ENCODE measurements around the gene CNTN4.

Gene CNTN4

GRCh38 chr3:2603692-2604289 lies 505.1 kb downstream of the CNTN4 start:
- DNase-seq (ENCODE audit: low spot score) = no peak
- in situ Hi-C loops (cut with MboI; ENCODE audit: low sequenced_read_pairs, unreplicated experiment) = no loop called here
- TF ChIP-seq CTCF (IDR thresholded peaks at IDR 0.05; ENCODE audit: borderline replicate concordance, control extremely low read depth, extremely low read depth, insufficient read depth, missing control alignments) = no peak

- no peak for DNase-seq (ENCODE audit: low spot score)
- TF ChIP-seq CTCF (IDR thresholded peaks at IDR 0.05; ENCODE audit: borderline replicate concordance, control extremely low read depth, extremely low read depth, insufficient read depth, missing control alignments) = no peak
- in situ Hi-C loops (cut with MboI; ENCODE audit: low sequenced_read_pairs, unreplicated experiment) = no loop called here
These were observed 515.9 kb downstream of the CNTN4 start for GRCh38 chr3:2614578-2614977.

- TF ChIP-seq CTCF (IDR thresholded peaks at IDR 0.05; ENCODE audit: borderline replicate concordance, control extremely low read depth, extremely low read depth, insufficient read depth, missing control alignments) = no peak
- in situ Hi-C loops (cut with MboI; ENCODE audit: low sequenced_read_pairs, unreplicated experiment) = no loop called here
- DNase-seq (ENCODE audit: low spot score) = no peak
These were observed 516.4 kb downstream of the CNTN4 start for GRCh38 chr3:2615080-2615479.

- in situ Hi-C loops (cut with MboI; ENCODE audit: low sequenced_read_pairs, unreplicated experiment) = no loop called here
- TF ChIP-seq CTCF (IDR thresholded peaks at IDR 0.05; ENCODE audit: borderline replicate concordance, control extremely low read depth, extremely low read depth, insufficient read depth, missing control alignments) = no peak
- no peak for DNase-seq (ENCODE audit: low spot score)
These were observed 524.8 kb downstream of the CNTN4 start for GRCh38 chr3:2623436-2623835.

- no peak for TF ChIP-seq CTCF (IDR thresholded peaks at IDR 0.05; ENCODE audit: borderline replicate concordance, control extremely low read depth, extremely low read depth, insufficient read depth, missing control alignments)
- in situ Hi-C loops (cut with MboI; ENCODE audit: low sequenced_read_pairs, unreplicated experiment) = no loop called here
- DNase-seq (ENCODE audit: low spot score) = no peak
These were observed 529.5 kb downstream of the CNTN4 start for GRCh38 chr3:2628117-2628516.

- in situ Hi-C loops (cut with MboI; ENCODE audit: low sequenced_read_pairs, unreplicated experiment) = no loop called here
- TF ChIP-seq CTCF (IDR thresholded peaks at IDR 0.05; ENCODE audit: borderline replicate concordance, control extremely low read depth, extremely low read depth, insufficient read depth, missing control alignments) = no peak
- no peak for DNase-seq (ENCODE audit: low spot score)
These were observed 536.8 kb downstream of the CNTN4 start for GRCh38 chr3:2635511-2635910.
